Suppressor macrophage treated with lipopolysaccharide for 4 hours (primary cell): ENCODE results near the gene ARVCF.

Source experiments
- DNase-seq: peaks from one replicate; pipeline ENCODE4 v3.0.0-alpha.2; 2020

The ARVCF gene, protein sequence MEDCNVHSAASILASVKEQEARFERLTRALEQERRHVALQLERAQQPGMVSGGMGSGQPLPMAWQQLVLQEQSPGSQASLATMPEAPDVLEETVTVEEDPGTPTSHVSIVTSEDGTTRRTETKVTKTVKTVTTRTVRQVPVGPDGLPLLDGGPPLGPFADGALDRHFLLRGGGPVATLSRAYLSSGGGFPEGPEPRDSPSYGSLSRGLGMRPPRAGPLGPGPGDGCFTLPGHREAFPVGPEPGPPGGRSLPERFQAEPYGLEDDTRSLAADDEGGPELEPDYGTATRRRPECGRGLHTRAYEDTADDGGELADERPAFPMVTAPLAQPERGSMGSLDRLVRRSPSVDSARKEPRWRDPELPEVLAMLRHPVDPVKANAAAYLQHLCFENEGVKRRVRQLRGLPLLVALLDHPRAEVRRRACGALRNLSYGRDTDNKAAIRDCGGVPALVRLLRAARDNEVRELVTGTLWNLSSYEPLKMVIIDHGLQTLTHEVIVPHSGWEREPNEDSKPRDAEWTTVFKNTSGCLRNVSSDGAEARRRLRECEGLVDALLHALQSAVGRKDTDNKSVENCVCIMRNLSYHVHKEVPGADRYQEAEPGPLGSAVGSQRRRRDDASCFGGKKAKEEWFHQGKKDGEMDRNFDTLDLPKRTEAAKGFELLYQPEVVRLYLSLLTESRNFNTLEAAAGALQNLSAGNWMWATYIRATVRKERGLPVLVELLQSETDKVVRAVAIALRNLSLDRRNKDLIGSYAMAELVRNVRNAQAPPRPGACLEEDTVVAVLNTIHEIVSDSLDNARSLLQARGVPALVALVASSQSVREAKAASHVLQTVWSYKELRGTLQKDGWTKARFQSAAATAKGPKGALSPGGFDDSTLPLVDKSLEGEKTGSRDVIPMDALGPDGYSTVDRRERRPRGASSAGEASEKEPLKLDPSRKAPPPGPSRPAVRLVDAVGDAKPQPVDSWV

DNA sequence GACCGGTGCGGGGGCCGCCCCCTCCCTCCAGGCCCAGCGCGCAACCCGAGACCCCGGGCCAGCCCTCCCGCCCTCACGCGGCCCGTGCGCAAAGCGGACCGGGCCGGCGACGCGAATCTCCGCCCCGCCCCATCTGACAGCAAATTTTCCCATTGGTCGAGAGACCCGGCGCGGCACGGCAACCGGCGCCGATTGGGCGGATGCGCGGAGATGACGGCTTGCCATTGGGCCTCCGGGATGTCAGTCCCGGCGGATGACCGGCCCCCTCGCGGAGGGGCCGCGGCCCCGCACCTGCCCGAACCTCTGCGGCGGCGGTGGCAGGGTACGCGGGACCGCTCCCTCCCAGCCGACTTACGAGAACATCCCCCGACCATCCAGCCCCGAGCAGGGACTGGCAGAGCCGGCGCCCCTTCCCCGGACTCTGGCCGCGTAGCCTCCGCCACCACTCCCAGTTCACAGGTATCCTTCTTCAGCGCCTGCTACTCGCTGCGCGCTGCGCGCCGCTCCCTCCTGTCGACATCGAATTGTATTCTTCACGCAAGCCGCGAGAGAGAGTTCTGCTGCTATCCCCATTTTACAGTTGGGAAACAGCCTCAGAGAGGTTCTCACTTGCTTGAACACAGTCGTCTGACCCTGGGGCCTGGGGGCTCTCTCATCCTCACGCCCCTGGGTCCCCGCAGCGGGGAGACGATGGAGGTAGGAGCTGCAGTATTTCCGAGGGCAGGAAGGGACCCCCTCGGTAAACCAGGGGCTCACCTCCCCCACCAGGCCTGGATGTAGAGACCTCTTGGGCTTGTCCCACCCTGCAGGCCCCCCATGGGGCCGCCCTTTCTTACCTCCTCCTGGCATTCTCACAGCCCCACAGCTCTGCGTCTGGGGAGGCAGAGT lies at the start of gene ARVCF:
ARVCF (minus strand) TSS at position 90 of the 888 bp plus-strand sequence. CDS start 26,029 bp downstream, outside the sequence.
- peak; percentile 94 for DNase-seq

GRCh38 chr22:20065896-20066616 lies 49.4 kb upstream of the ARVCF start:
- DNase-seq = no peak

DNA sequence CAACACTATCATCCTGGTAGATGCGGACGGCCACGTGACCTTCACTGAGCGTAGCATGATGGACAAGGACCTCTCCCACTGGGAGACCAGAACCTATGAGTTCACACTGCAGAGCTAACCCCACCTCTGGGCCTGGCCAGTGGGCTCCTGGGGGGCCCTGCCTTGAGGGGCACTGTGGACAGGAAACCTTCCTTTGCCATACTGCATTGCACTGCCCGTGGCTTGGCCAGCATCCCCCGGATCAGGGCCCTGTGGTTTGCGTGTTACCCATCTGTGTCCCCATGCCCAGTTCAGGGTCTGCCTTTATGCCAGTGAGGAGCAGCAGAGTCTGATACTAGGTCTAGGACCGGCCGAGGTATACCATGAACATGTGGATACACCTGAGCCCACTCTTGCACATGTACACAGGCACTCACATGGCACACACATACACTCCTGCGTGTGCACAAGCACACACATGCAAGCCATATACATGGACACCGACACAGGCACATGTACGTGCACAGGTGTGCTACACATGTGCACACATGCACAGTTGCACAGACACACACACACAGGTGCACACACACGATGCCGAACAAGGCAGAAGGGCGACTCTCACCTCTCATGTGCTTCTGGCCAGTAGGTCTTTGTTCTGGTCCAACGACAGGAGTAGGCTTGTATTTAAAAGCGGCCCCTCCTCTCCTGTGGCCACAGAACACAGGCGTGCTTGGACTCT lies 48.1 kb upstream of the ARVCF start:
- DNase-seq = no peak

DNA sequence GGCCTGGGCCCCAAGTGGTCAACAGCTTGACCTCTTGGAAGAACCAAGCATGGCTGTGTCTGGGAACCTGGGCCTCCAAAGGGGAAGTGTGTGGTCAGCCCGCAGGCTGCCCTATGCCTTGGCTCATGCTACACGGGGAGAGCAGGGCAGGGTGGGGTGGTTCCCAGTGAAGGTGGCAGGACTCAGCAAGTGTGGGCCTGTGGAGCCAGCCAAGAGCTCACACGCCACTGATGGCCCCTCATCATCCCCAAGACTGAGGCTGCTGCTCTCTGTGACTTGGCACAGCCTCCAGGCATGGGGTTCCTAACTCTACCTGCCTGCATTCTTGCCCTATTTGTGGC lies 47.5 kb upstream of the ARVCF start:
- DNase-seq = no peak

- DNase-seq = no peak
These were observed 46.9 kb upstream of the ARVCF start for GRCh38 chr22:20063271-20064139.

GRCh38 chr22:20062766-20063083 lies 46.1 kb upstream of the ARVCF start:
- no peak for DNase-seq

DNA sequence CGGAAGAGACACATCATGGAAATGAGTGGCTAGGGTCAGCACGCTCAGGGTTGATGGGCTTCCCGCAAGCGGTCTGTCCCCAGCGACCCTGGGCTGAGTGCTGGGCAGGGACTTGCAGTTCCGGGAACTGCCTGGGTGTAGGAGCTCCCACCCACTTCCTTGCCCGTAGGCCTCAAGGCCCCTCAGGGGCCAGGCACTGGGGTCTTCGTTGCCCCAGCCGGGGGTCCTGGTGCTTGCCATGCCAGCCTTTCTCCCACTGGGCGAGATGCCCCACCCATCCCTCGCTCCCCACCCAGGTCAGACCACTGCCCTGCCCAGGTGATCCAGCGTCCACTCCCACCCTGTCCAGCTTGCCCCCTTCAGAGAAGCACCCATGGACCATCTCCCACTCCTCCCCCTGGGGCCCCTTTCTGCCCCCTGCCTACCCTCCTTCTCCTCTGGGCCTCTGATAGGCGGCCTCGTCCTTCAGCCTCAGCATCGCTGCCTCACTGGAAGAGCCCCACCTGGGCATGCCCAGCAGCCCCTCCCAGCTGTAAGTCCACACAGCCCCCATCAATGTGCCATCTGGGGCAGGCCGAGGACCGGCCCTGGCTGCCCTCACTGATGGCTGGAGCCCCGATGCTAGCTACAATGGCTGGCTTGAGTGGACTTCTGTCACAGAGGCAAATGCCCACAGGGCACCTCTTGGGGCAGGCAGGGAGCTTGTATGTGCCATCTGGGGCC lies 45.6 kb upstream of the ARVCF start:
- no peak for DNase-seq

- DNase-seq = no peak
These were observed 44.8 kb upstream of the ARVCF start for GRCh38 chr22:20061481-20061861.

DNA sequence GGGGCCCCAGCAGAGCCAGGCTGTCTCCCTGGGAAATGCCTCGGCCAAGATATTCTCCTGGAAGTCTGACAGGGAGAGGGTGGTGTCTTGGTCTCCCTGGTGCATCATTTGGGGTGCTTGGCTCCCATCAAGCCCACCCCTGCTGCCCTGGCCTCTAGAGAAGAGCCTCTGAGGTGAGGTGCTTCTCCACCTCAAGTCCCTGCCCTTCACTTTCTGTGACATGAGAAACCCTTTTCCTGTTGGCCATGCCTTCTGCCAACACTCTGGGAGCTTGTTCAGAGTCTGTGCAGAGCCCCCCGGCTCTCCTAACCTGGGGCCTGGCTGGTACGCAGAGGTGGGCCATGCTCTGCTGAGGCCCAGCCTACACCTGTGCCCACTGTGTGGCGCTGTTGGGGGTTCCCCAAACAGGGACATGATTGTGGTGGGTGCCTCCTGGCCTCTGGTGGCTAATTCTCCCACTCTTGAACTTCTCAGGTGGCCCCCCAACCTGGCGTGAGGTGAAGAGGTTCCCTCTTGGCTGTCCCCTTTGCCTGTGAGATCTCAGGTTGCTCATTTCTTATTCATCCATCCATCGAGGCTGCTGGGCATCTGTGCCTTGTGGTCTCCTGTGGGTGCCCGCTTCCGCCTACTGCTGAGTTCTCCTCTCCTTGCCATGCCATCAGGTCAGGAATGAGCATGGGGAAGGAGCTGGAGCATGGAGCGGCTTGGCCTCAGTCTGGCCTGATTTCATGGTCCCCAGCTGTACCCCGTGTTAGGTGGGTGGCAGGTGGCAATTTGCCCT lies 44.3 kb upstream of the ARVCF start:
- DNase-seq = no peak

DNA sequence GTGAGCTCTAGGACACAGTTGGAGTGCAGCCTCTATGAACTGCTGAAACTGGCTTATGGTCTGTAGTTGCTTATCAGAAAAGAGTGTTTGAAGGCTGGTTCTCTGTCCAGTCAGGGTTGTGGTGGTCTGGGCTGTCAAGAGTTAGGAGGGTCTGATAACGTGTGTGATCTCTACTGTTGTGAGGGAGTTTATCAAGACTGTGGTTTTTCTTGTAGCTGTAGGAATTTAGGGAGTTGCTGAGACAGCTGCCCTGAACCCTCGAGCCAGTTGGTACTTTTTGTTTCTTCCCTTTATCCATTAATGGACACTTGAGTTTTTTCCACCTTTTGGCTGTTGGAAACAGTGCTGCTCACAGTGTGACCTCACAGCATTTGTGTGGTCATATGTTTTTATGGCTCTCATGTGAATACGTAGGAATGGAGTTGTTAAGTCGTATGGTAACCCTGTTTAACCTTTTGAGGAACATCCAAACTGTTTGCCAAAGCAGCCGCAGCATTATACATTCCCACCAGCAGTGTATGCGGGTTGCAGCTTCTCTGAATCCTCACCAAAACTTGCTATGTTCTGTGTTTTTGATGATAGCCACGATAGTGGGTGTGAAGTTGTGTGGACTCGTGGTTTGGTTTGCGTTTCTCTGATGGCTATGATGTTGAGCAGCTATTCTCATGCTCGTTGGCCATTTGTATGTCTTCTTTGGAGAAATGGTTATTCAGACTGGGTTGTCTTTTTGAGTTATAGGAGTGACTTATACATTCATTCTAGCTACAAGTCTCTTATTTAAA lies 42.6 kb upstream of the ARVCF start:
- DNase-seq = no peak

- no peak for DNase-seq
These were observed 41.1 kb upstream of the ARVCF start for GRCh38 chr22:20057596-20058268.

DNA sequence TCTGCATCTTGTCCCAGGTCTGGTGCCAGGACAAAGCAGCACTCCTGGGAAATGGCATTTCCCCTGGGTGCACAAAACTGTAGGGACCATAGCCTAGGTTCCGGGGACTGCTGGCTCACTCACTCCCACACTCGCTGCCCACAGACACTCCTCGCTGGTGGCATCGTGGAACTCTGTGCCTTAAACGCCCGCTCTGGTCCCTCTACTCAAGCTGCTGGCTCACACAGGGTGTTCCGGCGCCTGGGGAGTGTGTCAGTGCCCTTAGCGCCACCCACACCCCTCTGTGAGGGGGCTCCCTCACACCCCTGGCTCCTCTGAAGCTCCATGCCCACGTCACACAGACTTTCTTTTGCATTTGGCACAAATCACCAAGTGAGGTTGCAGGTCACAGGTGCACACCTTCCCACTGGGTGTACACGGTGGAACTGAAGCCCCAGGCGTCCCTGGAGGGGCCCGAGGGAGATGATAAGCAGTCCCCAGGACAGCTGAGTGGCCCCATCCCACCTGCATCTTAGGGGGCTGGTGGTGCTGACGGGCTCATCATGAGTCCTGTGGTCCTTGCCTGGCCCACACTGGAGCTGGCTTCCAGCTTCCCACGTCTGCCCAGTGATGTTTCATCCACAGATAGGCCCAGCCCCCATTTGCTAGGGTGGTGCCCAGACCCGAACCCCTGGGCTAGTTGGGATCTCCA lies 40.2 kb upstream of the ARVCF start:
- no peak for DNase-seq

DNA sequence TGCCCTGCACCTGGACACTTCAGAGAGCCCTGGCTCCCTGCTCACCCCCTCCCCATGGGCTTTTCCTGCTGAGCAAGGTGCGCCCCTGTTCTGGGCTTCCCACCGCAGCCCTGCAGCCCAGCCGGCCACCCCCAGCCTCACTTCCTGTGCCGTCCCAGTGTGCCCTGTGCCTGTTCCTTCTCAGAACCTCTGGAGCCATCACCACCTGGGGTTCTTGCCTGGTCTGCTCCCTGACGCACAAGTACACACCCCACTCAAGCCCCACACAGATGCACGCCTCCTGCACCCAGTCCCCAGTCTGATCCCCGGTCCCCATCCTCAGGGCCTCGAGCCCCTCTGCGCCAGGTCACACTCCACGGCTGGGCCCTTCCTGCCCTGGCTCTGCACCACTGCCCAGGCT lies 39.5 kb upstream of the ARVCF start:
- DNase-seq = no peak

- DNase-seq = no peak
These were observed 39.0 kb upstream of the ARVCF start for GRCh38 chr22:20055654-20056053.

- no peak for DNase-seq
These were observed 38.5 kb upstream of the ARVCF start for GRCh38 chr22:20055144-20055543.

- no peak for DNase-seq
These were observed 37.9 kb upstream of the ARVCF start for GRCh38 chr22:20054485-20054884.

DNA sequence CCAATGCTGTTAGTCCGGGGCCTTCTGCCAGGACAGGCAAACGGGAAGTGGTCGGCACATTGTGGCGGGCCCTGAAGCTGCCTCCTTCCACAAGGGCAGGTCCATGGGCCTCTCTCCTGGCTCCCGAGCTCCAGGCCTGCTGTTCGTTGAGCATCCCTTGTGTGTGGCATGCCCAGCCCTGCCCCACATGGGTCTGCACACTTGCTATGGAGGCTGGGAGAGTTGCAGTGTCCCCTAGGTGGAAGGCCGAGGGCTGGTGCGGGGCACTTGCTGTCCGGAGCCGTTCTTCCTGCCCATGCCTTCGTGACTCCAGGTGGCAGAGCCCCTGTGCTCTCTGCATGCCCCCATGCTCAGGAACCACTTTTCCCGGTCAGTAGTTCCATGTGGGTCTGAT lies 37.4 kb upstream of the ARVCF start:
- DNase-seq = no peak
